HG02938 (cell line): ENCODE results near the gene MED13L.
"Not testable (repeated sequence)": the region's sequence is repeated elsewhere in the genome, so short reads cannot be mapped to it uniquely, and the experiment has no call there.

Experiments
- ATAC-seq: cut with Tn5 transposase; IDR thresholded peaks from one replicate; pipeline ENCODE4 v1.9.1; 2021; ENCODE audit warnings: mild to moderate bottlenecking, moderate library complexity; ENCODE audit not compliant: unreplicated experiment

The MED13L gene

GRCh38 chr12:115988625-115989563 is 288.6 kb downstream of the MED13L start:
- ATAC-seq: no peak

- no peak for ATAC-seq
Observed at GRCh38 chr12:115988212-115988611, 289.3 kb downstream of the MED13L start.

GRCh38 chr12:115984616-115985015 is 292.9 kb downstream of the MED13L start:
- no peak for ATAC-seq

- ATAC-seq: no peak
Observed at GRCh38 chr12:115983226-115983798, 294.2 kb downstream of the MED13L start.

- ATAC-seq: no peak
Observed at GRCh38 chr12:115980339-115980738, 297.2 kb downstream of the MED13L start.

- ATAC-seq: no peak
Observed at GRCh38 chr12:115979851-115980250, 297.6 kb downstream of the MED13L start.

GRCh38 chr12:115979351-115979750 is 298.1 kb downstream of the MED13L start:
- ATAC-seq: no peak

GRCh38 chr12:115976829-115977228 is 300.7 kb downstream of the MED13L start:
- ATAC-seq: not testable (repeated sequence)

- ATAC-seq: no peak
Observed at GRCh38 chr12:115975411-115975810, 302.1 kb downstream of the MED13L start.

GRCh38 chr12:115973968-115974724 is 303.3 kb downstream of the MED13L start:
- no peak for ATAC-seq

- ATAC-seq: no peak
Observed at GRCh38 chr12:115973066-115973465, 304.4 kb downstream of the MED13L start.

GRCh38 chr12:115972241-115972640 is 305.3 kb downstream of the MED13L start:
- no peak for ATAC-seq

- no peak for ATAC-seq
Observed at GRCh38 chr12:115968211-115968610, 309.3 kb downstream of the MED13L start.

GRCh38 chr12:115966376-115966775 is 311.1 kb downstream of the MED13L start:
- no peak for ATAC-seq

- ATAC-seq: no peak
Observed at GRCh38 chr12:115964626-115965025, 312.9 kb downstream of the MED13L start.

- no peak for ATAC-seq
Observed at GRCh38 chr12:115964214-115964613, 313.3 kb downstream of the MED13L start.

GRCh38 chr12:115962216-115962615 is 315.3 kb downstream of the MED13L start:
- ATAC-seq: no peak

- no peak for ATAC-seq
Observed at GRCh38 chr12:115960868-115961802, 316.4 kb downstream of the MED13L start.

GRCh38 chr12:115957686-115958290 is 319.7 kb downstream of the MED13L start:
- no peak for ATAC-seq

- no peak for ATAC-seq
Observed at GRCh38 chr12:115956659-115957058, 320.8 kb downstream of the MED13L start.
